ENCODE results near the gene FIGNL1. TPM values are rescaled to one million over a fixed set of nuclear protein-coding genes. Genes with fewer than 3 reads are reported as not detected.

Gene FIGNL1
- total and polyA plus RNA-seq, 2 of the 4 experiments (the other 2 are of a cell fraction), result 8.2 to 27.1 TPM

DNA sequence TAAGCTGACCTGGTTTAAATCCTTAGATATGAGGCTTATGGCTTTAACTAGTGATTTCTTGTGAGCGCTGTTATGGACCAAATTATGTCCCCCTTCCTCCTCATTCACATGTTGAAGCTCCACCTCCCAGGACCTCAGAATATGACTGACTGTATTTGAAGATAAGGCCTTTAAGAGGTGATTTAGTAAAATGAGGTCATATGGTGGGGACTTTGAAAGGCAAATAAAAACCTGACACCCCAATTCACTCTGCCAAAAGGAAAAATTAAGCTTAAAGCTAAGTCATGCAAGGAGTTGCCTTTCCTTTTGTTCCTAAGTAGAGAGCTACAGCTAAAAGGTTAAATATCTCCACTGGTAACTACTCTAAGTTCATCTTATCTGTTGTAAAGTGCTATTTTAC is 36.4 kb upstream of the FIGNL1 start:
- H4K5ac ChIP-seq (ENCODE audit: low read depth, low read length), result no peak overlapping the region
- H2BK15ac ChIP-seq (ENCODE audit: low read depth, low read length), result no peak overlapping the region
- H2BK120ac ChIP-seq (ENCODE audit: low read depth, low read length), result no peak overlapping the region
- no peak overlapping the region for H3K18ac ChIP-seq (ENCODE audit: low read depth, low read length)
- 0 out of 2 replicates have a peak, but pooled peaks cover 2% of the 10 kb centered on the region for H3K9me3 ChIP-seq (ENCODE audit: control insufficient read depth, insufficient read depth, low read length)
- no peak overlapping the region for H3K4me3 ChIP-seq (ENCODE audit: insufficient read depth, low read depth, low read length)
- H3K23ac ChIP-seq (ENCODE audit: low read depth, low read length), result no peak overlapping the region
- no TSS peak for BruUV-seq (replicated peaks)
- H3K36me3 ChIP-seq (ENCODE audit: control insufficient read depth, insufficient read depth, low read length), result no peaks in the 10 kb centered on the region
- H4K91ac ChIP-seq (ENCODE audit: insufficient read depth, low read depth, low read length), result no peak overlapping the region
- H3K27ac ChIP-seq (ENCODE audit: insufficient read depth, low read length), result no peak overlapping the region
- no peak for ATAC-seq (ENCODE audit: low read depth)
- no peak overlapping the region for H2AK9ac ChIP-seq (replicated peaks; ENCODE audit: low read depth, low read length, poor library complexity)
- dilution Hi-C loops (cut with HindIII; ENCODE audit: low sequenced_read_pairs, unreplicated experiment), result no loop called here
- H3K4me1 ChIP-seq (ENCODE audit: control insufficient read depth, insufficient read depth, low read length), result no peaks in the 10 kb centered on the region
- H3K79me1 ChIP-seq (ENCODE audit: low read depth in 1 of 2, low read length in 2 of 2), result no peaks in the 10 kb centered on the region
- no peak overlapping the region for H2AFZ ChIP-seq (replicated peaks; ENCODE audit: low read length, poor library complexity)
- DNase-seq, result no peak
- intact Hi-C loops (cut with micrococcal nuclease), result loop anchor here (10.0 kb wide), 1 partner anchor 498 kb away; no protein-coding TSS in a partner anchor
- H3K9me1 ChIP-seq (ENCODE audit: insufficient read depth, low read length), result no peaks in the 10 kb centered on the region
- no peak overlapping the region for H4K8ac ChIP-seq (ENCODE audit: low read depth in 2 of 2, low read length in 2 of 2)
- no CpG with 5 or more reads among the region's 1 CpG for WGBS, 2 experiments (ENCODE audit: extremely low coverage in 2 of 2, insufficient read length in 1 of 2)
- no peak overlapping the region for H3K14ac ChIP-seq (replicated peaks; ENCODE audit: low read depth, low read length)
- no peak overlapping the region for H3K9ac ChIP-seq (ENCODE audit: low read depth, low read length)
- ChIA-PET CTCF (interaction anchor here (1.5 kb wide), 1 partner anchor 18 kb away, joined by 4 read pairs; no protein-coding TSS in a partner anchor), POLR2A (ENCODE audit: unreplicated experiment) (no interaction called here)
- no peak overlapping the region for H2AK5ac ChIP-seq (ENCODE audit: low read depth, low read length)
- H3K56ac ChIP-seq (ENCODE audit: extremely low read depth, insufficient read depth, low read length), result no peak overlapping the region
- no peak overlapping the region for H2BK20ac ChIP-seq (ENCODE audit: low read depth, low read length)
- H3K27me3 ChIP-seq (ENCODE audit: control insufficient read depth, insufficient read depth, low read length), result no peaks in the 10 kb centered on the region
- no peak overlapping the region for H2BK5ac ChIP-seq (ENCODE audit: low read depth, low read length, poor library complexity, severe bottlenecking)
- no peak overlapping the region for H3K4ac ChIP-seq (ENCODE audit: low read depth, low read length)
- H3K4me2 ChIP-seq (ENCODE audit: low read depth, low read length), result no peak overlapping the region
- H4K20me1 ChIP-seq (ENCODE audit: insufficient read depth, low read length), result no peaks in the 10 kb centered on the region
- no peak for TF ChIP-seq MAFK (IDR thresholded peaks at IDR 0.05; ENCODE audit: low read depth, low read length)
- no peak for TF ChIP-seq RCOR1 (IDR thresholded peaks at IDR 0.05; ENCODE audit: insufficient replicate concordance, low read length)
- TF ChIP-seq NFE2L2 (IDR thresholded peaks at IDR 0.05; ENCODE audit: low read depth, low read length), result no peak
- TF ChIP-seq MXI1 (IDR thresholded peaks at IDR 0.05; ENCODE audit: borderline replicate concordance, low read depth, low read length), result no peak
- TF ChIP-seq POLR2A (IDR thresholded peaks at IDR 0.05; ENCODE audit: low read depth, low read length), result no peak
- TF ChIP-seq MAZ (IDR thresholded peaks at IDR 0.05; ENCODE audit: borderline replicate concordance, low read depth, low read length), result no peak
- TF ChIP-seq CEBPB (IDR thresholded peaks at IDR 0.05; ENCODE audit: low read depth, low read length), result no peak
- TF ChIP-seq FOS (IDR thresholded peaks at IDR 0.05; ENCODE audit: low read depth, low read length), result no peak
- TF ChIP-seq, protein P1, sequence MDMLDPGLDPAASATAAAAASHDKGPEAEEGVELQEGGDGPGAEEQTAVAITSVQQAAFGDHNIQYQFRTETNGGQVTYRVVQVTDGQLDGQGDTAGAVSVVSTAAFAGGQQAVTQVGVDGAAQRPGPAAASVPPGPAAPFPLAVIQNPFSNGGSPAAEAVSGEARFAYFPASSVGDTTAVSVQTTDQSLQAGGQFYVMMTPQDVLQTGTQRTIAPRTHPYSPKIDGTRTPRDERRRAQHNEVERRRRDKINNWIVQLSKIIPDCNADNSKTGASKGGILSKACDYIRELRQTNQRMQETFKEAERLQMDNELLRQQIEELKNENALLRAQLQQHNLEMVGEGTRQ (IDR thresholded peaks at IDR 0.05; ENCODE audit: low read depth, low read length), result no peak
- TF ChIP-seq, protein P2, sequence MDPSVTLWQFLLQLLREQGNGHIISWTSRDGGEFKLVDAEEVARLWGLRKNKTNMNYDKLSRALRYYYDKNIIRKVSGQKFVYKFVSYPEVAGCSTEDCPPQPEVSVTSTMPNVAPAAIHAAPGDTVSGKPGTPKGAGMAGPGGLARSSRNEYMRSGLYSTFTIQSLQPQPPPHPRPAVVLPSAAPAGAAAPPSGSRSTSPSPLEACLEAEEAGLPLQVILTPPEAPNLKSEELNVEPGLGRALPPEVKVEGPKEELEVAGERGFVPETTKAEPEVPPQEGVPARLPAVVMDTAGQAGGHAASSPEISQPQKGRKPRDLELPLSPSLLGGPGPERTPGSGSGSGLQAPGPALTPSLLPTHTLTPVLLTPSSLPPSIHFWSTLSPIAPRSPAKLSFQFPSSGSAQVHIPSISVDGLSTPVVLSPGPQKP (IDR thresholded peaks at IDR 0.05; ENCODE audit: borderline replicate concordance, low read depth, low read length), result no peak
- TF ChIP-seq RAD21 (IDR thresholded peaks at IDR 0.05; ENCODE audit: low read length), result no peak
- TF ChIP-seq SMC3 (IDR thresholded peaks at IDR 0.05; ENCODE audit: low read depth, low read length), result no peak
- TF ChIP-seq BHLHE40 (IDR thresholded peaks at IDR 0.05; ENCODE audit: low read depth, low read length), result no peak
- in situ Hi-C loops (cut with MboI; ENCODE audit: low sequenced_read_pairs), result no loop called here
